ENCODE measurements around the gene EEFSEC.

DNA sequence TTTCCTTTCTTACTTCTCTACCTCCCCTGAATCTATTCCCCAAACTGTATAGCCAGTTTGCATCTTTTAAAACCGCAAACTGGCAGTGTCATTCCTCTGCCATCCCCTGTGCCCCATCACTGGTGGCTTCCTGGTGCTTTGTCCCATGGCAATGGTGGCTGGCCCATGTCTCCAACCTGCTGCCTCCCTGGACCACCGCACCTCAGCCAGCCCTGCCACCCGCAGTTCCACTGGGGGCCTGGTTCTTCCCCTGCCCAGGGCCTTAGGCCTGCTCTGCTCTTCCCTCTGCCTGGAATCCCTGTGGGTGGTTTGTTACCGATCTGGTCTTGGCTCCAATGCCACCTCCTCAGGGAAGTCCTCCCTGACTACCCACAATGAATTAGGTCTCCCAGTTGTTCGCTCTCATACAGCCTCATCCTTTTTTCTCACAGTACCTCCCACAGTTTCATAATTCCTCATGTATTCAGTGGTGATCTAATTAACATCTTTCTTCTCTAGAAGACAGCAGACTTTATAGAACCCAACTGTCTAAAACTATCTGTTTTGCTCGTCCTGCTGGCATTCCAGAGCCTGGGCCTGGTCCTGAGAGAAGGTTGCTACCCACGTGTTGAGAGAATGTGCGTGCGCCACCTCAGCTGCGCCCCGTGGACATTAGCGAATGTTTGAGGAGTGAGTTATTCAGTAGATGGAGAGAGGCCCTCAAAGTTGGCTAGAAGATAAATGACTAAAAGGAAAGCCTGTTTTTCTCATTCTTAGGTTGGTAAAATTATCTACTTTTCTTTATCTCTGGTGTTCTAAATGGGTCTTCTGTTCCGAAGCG, 183.3 kb downstream of the EEFSEC start:
- TF ChIP-seq, protein P1, sequence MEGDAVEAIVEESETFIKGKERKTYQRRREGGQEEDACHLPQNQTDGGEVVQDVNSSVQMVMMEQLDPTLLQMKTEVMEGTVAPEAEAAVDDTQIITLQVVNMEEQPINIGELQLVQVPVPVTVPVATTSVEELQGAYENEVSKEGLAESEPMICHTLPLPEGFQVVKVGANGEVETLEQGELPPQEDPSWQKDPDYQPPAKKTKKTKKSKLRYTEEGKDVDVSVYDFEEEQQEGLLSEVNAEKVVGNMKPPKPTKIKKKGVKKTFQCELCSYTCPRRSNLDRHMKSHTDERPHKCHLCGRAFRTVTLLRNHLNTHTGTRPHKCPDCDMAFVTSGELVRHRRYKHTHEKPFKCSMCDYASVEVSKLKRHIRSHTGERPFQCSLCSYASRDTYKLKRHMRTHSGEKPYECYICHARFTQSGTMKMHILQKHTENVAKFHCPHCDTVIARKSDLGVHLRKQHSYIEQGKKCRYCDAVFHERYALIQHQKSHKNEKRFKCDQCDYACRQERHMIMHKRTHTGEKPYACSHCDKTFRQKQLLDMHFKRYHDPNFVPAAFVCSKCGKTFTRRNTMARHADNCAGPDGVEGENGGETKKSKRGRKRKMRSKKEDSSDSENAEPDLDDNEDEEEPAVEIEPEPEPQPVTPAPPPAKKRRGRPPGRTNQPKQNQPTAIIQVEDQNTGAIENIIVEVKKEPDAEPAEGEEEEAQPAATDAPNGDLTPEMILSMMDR (IDR thresholded peaks at IDR 0.05): no peak
- no peak for TF ChIP-seq POLR2A (IDR thresholded peaks at IDR 0.05)
